Measurements from ENCODE around the gene CLOCK. TPM values are rescaled to one million over a fixed set of nuclear protein-coding genes. Genes with fewer than 3 reads are reported as not detected.

CLOCK gene
- total and polyA plus RNA-seq, 11 donors: 8.3 to 42.1 (median 31.0) TPM

DNA sequence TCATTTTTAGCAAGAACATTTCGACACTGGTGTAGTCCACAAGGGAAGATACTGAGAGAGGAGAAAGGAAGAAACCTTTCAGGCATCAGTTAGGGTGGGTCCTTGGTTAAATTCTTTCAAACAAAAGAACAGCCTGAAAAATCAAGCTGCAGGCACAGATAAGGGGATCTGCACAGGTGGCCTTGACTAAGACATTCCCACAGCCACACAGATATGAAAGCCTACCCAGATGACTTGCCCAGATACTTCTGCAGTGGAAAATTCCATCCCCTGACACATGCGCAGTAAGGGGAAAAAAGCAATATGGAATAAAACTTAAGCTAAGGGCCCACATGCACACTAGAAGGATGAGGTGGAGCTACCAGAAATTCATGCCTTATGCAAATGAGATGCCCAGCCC, 159.9 kb downstream of the CLOCK start:
- Histone ChIP-seq H3K4me1 (peaks cover 0 to 11% (median 0%) of the 10 kb centered on the region in 12 donors), H3K27ac (no peak overlapping the region), H3K4me3 (no peak overlapping the region), H3K27me3 (no peaks in the 10 kb centered on the region), H3K9me3 (no peaks in the 10 kb centered on the region), H3K36me3 (no peaks in the 10 kb centered on the region)
- 69 to 92% (median 87%) methylated on average over 2 of the region's 2 CpGs for WGBS, 4 donors
- DNase-seq (no peak), ATAC-seq (no peak)
- no peak for TF ChIP-seq POLR2A (IDR thresholded peaks at IDR 0.05)
- TF ChIP-seq, protein P1, sequence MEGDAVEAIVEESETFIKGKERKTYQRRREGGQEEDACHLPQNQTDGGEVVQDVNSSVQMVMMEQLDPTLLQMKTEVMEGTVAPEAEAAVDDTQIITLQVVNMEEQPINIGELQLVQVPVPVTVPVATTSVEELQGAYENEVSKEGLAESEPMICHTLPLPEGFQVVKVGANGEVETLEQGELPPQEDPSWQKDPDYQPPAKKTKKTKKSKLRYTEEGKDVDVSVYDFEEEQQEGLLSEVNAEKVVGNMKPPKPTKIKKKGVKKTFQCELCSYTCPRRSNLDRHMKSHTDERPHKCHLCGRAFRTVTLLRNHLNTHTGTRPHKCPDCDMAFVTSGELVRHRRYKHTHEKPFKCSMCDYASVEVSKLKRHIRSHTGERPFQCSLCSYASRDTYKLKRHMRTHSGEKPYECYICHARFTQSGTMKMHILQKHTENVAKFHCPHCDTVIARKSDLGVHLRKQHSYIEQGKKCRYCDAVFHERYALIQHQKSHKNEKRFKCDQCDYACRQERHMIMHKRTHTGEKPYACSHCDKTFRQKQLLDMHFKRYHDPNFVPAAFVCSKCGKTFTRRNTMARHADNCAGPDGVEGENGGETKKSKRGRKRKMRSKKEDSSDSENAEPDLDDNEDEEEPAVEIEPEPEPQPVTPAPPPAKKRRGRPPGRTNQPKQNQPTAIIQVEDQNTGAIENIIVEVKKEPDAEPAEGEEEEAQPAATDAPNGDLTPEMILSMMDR (IDR thresholded peaks at IDR 0.05): no peak
- intact Hi-C loops (cut with DNase I): no loop called here

DNA sequence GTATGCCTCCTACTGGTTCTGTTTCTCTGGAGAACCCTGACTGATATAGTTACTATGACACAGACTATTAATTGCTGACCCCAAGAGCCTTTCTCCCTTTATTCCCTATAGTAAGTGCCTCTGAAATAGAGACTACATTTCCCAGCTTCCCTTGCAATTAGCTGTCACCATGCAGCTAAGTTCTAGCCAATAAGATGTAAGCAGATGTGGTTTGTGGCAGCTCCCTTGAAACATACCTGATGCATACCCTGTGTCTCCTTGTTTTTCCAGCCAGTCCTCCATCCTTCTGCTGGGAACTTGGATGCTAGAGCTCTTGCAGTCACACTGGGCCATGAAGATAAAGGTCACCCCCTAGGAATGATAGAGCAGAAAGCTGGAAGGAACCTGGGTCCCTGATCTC, 160.6 kb downstream of the CLOCK start:
- TF ChIP-seq, protein P1 (IDR thresholded peaks at IDR 0.05): no peak
- TF ChIP-seq POLR2A (IDR thresholded peaks at IDR 0.05): no peak
- intact Hi-C loops (cut with DNase I): no loop called here
- no peaks in the 10 kb centered on the region for H3K36me3 ChIP-seq
- no peaks in the 10 kb centered on the region for H3K27me3 ChIP-seq
- DNase-seq (no peak), ATAC-seq (no peak)
- no peak overlapping the region for H3K27ac ChIP-seq
- no peaks in the 10 kb centered on the region for H3K9me3 ChIP-seq
- no peak overlapping the region for H3K4me3 ChIP-seq
- peaks cover 0 to 12% (median 0%) of the 10 kb centered on the region in 12 donors for H3K4me1 ChIP-seq

DNA sequence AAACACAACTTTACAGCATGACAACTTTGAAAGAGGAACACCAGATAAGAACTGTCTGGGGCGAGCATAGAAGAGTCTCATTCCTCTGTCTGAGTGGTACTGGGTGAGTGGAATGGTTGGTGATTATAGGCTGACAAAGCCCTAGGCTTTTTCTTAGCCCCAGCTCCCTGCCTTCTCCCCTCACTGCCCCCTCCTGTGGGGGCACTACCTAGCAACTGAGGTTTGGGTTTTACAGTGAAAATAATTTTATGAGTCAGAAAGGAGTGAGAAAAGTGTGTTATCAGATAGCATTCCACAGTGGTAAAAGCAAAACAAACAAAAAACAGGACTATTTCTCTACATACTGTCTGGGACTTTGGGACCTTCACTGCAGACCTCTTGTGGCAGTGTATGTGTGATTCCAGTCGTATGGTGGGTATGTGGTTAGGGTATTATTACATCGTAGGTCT, 161.5 kb downstream of the CLOCK start:
- Histone ChIP-seq H3K36me3 (no peaks in the 10 kb centered on the region), H3K27me3 (no peaks in the 10 kb centered on the region), H3K27ac (no peak overlapping the region), H3K9me3 (no peaks in the 10 kb centered on the region), H3K4me1 (peaks cover 0 to 12% (median 0%) of the 10 kb centered on the region in 12 donors), H3K4me3 (no peak overlapping the region)
- no peak for TF ChIP-seq POLR2A (IDR thresholded peaks at IDR 0.05)
- TF ChIP-seq, protein P1 (IDR thresholded peaks at IDR 0.05): no peak
- no peak for DNase-seq
- intact Hi-C loops (cut with DNase I): no loop called here
- 81 to 86% (median 84%) methylated on average over 3 of the region's 3 CpGs for WGBS, 4 donors
- no peak for ATAC-seq

DNA sequence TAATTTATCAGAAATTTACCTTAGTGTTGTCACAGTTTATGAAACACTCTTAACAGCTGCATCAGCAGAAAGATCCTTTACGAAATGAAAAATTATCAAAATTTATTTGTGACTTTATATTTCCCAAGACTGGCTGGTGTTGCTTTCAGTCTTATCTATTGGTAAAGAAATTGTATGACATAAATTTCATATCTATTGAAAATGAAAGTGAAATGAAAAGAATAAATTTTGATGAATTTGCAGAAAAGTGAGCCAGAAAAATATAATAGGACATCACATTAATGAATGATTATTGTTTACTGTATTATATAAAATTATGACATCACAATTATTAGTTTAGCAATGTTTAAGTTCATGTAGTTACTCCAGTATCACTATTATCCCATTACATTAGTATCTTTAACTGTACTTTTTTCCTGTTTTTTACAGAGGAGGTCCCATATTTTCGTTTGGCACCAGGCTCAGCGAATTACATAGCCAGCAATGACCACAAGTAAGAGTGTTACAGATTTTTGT, 164.2 kb downstream of the CLOCK start:
- ATAC-seq (no peak), DNase-seq (no peak)
- Histone ChIP-seq H3K36me3 (no peaks in the 10 kb centered on the region), H3K27me3 (no peaks in the 10 kb centered on the region), H3K4me1 (peaks cover 0 to 12% (median 0%) of the 10 kb centered on the region in 12 donors), H3K27ac (no peak overlapping the region), H3K4me3 (no peak overlapping the region), H3K9me3 (no peaks in the 10 kb centered on the region)
- intact Hi-C loops (cut with DNase I): no loop called here
- no peak for TF ChIP-seq POLR2A (IDR thresholded peaks at IDR 0.05)
- TF ChIP-seq, protein P1 (IDR thresholded peaks at IDR 0.05): no peak
- 90 to 93% (median 91%) methylated on average over 3 of the region's 3 CpGs for WGBS, 4 donors
